Amniotic epithelial cell (primary cell): Measurements from ENCODE around the gene CADM1.

ENCODE experiments used
- DNase-seq: peaks from one replicate; pipeline ENCODE4 v3.0.0-alpha.2; 2010; ENCODE audit warnings: low read depth

Gene CADM1

GRCh38 chr11:115398333-115399080 is 105.7 kb downstream of the CADM1 start:
- no peak for DNase-seq

GRCh38 chr11:115396533-115396932 is 107.7 kb downstream of the CADM1 start:
- DNase-seq, result no peak

GRCh38 chr11:115393950-115394349 is 110.3 kb downstream of the CADM1 start:
- DNase-seq, result no peak

GRCh38 chr11:115391598-115391997 is 112.6 kb downstream of the CADM1 start:
- no peak for DNase-seq

- DNase-seq, result no peak
Measured at GRCh38 chr11:115391160-115391559, 113.1 kb downstream of the CADM1 start.

- DNase-seq, result no peak
Measured at GRCh38 chr11:115390441-115390840, 113.8 kb downstream of the CADM1 start.

- DNase-seq, result no peak
Measured at GRCh38 chr11:115389790-115390189, 114.4 kb downstream of the CADM1 start.

- no peak for DNase-seq
Measured at GRCh38 chr11:115385226-115385625, 119.0 kb downstream of the CADM1 start.

GRCh38 chr11:115384236-115384635 is 120.0 kb downstream of the CADM1 start:
- no peak for DNase-seq

- no peak for DNase-seq
Measured at GRCh38 chr11:115383431-115383830, 120.8 kb downstream of the CADM1 start.

- peak; percentile 20 for DNase-seq
Measured at GRCh38 chr11:115379528-115379927, 124.7 kb downstream of the CADM1 start.

GRCh38 chr11:115378557-115378956 is 125.7 kb downstream of the CADM1 start:
- no peak for DNase-seq

GRCh38 chr11:115377882-115378296 is 126.3 kb downstream of the CADM1 start:
- DNase-seq, result peak; percentile 52

GRCh38 chr11:115368616-115369015 is 135.6 kb downstream of the CADM1 start:
- no peak for DNase-seq

- peak; percentile 8 for DNase-seq
Measured at GRCh38 chr11:115366826-115367225, 137.4 kb downstream of the CADM1 start.

GRCh38 chr11:115365907-115366306 is 138.3 kb downstream of the CADM1 start:
- DNase-seq, result no peak

GRCh38 chr11:115364896-115365295 is 139.3 kb downstream of the CADM1 start:
- DNase-seq, result peak; percentile 14

- peak; percentile 70 for DNase-seq
Measured at GRCh38 chr11:115363921-115364320, 140.3 kb downstream of the CADM1 start.

- DNase-seq, result no peak
Measured at GRCh38 chr11:115363426-115363825, 140.8 kb downstream of the CADM1 start.

GRCh38 chr11:115362997-115363396 is 141.2 kb downstream of the CADM1 start:
- no peak for DNase-seq

GRCh38 chr11:115361025-115361424 is 143.2 kb downstream of the CADM1 start:
- no peak for DNase-seq

- DNase-seq, result peak; percentile 49
Measured at GRCh38 chr11:115360186-115360824, 143.9 kb downstream of the CADM1 start.

GRCh38 chr11:115357066-115357465 is 147.1 kb downstream of the CADM1 start:
- DNase-seq, result no peak
